CD4-positive, alpha-beta T cell treated with Interleukin-4 for 1 hour (primary cell): ENCODE measurements around the gene LCLAT1.

ENCODE experiments used
- DNase-seq, 2 donors: peaks; one replicate each; pipeline ENCODE4 v3.0.0-alpha.2; 2020 to 2022

The LCLAT1 gene

DNA sequence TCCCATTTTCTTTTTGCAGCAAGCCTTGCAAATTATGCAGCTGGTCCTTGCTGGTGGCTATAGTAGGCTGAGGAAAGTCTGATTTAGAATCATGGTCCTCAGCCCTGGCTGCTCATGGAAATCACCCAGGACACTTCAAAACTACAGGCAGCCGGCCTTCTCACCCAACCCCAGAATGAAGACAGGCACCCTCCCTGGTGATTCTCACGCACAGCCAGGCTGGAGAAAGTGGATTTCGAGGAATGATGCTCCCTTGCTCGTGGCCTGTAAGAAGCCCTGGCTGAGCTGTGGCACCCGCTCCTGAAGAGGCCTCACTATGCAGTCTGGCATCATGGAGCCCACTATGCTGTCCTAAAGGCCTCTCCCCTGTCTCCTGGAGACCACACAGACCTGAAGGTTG is 202.8 kb downstream of the LCLAT1 start:
- no peak for DNase-seq

DNA sequence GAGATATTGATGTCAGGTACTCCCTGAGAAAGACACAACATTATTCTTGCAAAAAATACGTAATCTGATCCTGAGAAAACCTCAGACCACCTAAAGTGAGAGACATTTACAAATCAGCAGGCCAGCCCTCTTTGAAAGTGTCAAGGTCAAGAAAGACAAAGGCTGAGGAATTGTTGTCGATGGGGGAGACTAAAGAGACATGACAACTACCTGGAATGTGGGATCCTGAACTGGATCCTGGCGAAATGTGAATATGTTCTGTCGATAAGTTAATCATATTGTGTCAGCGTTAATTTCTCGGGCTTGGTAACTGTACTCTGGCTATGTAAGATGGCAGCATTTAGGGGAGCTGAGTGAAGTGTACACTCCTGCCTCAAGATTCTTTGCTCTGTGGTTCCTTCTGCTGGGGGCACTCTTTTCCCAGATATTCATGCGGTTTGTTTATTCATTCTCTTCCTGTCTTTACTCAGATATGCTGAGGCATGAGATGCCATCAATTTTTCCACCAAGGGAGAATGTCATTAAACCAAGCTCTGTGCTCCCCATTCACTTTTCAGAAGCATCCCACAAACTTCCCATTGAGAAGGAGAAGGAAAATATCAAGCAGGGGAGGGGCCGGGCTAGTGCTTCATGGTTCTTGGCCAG is 205.3 kb downstream of the LCLAT1 start:
- no peak for DNase-seq

- DNase-seq: no peak
Observed at GRCh38 chr2:30653847-30654246, 206.8 kb downstream of the LCLAT1 start.

DNA sequence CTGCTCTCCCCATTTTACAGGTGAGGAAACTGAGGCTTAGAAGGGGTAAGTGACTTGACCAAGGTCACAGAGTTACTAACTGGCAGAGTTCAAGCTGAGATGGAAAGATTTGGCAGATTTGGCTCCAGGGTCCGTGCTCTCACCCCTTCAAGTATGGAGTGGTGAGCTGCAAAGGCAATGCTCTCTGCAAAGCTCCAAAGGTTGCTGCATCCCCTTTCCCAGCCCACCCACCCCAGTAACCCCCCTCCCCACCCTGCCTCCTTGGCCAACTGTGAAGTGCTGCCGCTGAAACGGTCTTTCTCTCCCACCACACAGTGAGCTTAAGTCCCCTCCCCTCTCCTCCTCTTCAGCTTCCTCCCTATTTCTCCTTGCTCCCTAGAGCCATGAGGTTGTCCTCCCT is 207.4 kb downstream of the LCLAT1 start:
- no peak for DNase-seq

DNA sequence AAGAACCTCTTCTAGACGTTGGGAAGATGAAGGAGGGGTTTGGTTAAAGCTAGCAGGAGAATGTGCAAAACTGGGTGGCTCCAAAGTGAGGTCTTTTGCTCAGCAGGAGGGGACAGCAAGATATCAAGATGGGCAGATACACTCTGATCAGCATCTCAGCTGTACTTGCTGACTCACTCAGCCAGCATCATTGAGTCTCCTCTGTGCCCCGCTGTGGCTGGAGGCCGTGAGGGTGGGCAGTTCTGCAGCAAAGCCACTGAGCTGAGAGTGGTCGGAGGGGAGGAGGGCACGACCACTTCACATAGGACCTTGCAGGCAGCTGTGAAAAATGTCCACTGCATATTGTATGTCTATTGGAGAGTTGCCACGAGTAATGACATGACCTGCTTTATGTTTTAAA is 208.2 kb downstream of the LCLAT1 start:
- no peak for DNase-seq

- DNase-seq: no peak
Observed at GRCh38 chr2:30655660-30656059, 208.6 kb downstream of the LCLAT1 start.

GRCh38 chr2:30656079-30656478 is 209.0 kb downstream of the LCLAT1 start:
- DNase-seq: no peak

GRCh38 chr2:30661173-30662107 is 214.4 kb downstream of the LCLAT1 start:
- no peak for DNase-seq

GRCh38 chr2:30662268-30663131 is 215.5 kb downstream of the LCLAT1 start:
- DNase-seq: no peak

DNA sequence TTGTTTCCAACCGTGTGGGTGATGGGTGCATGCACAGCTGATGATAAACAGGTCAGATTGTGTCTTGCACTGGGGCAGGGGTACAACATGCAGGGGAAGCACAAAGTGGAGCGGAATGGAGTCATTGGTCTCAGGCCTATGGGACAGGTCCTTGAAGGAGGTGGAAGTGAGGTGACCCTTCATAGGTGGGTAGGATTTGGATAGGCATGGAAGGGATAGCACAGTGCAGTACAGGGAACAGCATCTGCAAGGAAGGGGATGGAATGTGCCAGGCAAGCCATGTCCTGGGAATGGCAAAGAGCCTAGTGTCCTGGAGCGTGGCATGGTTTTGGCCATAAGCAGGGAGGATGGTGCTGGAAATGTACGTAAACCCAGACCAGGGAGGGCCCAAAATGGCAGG is 216.3 kb downstream of the LCLAT1 start:
- no peak for DNase-seq

DNA sequence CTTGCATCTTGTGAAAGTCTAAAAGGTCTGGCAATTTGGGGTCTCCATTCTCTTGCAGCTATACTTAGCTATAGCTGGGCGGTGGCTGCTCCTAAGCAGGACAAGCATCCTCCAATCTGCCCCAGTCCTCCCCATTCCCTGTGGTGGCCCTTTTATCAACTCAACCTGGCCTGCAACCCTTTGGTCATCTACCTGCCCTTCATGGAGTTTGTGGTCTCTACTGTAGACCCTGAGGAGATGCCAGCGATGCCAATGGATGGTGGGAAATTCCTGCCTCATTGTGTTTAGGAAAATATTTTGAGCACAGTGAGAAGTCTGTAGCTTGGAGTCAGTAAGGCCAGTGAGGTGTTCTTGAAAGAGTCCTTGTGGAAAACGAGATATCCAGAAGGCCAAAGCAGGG is 216.8 kb downstream of the LCLAT1 start:
- DNase-seq: no peak

DNA sequence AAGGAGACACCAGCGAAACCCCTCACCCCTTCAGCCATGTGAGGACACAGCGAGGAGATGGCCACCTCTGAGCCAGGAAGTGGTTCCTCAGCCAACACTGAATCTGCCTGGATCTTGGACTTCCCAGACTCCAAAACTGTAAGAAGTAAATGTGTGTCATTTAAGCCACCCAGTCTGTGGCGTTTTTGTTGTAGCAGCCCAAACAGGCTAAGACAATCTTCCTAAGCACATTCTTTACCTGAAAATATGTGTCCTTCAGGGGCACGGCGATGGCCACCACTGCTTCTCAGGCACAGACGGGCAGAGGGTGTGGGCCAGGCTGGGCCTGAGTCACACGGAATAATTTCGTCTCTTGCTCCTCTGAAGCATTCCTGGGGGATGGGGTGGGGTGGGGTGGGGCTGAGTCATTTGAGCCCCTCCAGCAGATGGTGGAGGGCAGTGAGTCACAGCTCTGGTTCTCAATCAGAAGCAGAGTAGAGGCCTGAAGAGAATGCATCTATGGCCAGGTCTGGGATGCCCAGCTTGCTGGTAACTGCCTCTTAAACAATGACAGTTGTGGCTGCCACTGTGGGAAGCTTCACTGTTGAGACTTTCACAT is 217.8 kb downstream of the LCLAT1 start:
- no peak for DNase-seq

DNA sequence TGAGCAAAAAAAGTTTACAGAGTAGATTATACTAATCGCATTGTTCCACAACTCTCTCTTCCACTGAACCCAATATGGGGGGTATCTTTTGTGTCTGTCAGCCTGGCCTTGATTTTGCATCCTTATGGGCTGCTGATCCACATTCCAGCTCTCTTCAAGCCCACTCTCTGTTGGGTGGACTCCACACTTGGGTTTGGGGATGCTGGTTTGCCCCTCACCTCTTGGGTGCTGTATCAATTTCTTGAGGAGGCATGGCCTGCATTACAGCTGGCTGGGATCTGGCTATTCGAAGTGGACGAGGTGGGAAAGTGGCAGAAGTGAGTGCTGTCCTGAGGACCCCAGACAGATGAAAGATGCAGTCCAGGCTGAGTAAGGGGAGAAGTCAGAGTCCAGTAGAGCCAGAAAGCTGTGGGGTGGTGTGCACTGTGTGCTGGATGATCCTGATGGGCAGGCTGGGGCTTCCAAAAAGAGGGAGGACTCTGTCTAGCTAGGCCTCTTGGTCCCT is 218.8 kb downstream of the LCLAT1 start:
- no peak for DNase-seq

DNA sequence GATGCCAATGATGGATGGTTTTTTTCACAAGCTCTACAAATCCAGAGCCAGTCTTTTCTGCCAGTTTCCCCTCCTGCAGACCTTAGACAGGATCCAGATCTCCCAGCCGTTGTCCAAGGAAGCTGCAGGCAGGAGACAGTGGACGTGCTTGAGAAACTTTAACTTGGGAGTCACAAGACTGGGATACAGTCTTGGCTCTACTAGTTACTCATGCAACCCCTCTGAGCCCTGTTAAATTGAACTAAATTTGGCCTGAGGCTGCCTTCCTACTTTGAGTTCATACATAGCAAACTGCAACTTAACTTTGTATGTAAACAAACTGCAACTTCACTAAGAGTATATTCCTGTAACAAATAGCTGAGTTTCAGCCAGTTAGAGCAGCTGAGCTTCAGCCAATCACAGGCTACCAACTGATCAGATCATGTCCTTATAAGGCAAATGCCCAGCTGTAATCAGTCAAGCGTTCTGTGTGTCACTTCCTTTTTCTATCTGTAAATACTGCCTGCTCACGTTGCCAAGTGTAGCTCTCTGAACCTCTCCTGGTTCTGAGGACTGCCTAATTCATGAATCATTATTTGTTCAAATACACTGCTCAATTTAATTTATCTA is 219.3 kb downstream of the LCLAT1 start:
- no peak for DNase-seq

GRCh38 chr2:30670453-30670852 is 223.4 kb downstream of the LCLAT1 start:
- DNase-seq: no peak

- DNase-seq: no peak
Observed at GRCh38 chr2:30673127-30673526, 226.1 kb downstream of the LCLAT1 start.

GRCh38 chr2:30675758-30676157 is 228.7 kb downstream of the LCLAT1 start:
- DNase-seq: no peak

GRCh38 chr2:30677231-30677630 is 230.2 kb downstream of the LCLAT1 start:
- no peak for DNase-seq

GRCh38 chr2:30677861-30678385 is 230.9 kb downstream of the LCLAT1 start:
- DNase-seq: no peak

DNA sequence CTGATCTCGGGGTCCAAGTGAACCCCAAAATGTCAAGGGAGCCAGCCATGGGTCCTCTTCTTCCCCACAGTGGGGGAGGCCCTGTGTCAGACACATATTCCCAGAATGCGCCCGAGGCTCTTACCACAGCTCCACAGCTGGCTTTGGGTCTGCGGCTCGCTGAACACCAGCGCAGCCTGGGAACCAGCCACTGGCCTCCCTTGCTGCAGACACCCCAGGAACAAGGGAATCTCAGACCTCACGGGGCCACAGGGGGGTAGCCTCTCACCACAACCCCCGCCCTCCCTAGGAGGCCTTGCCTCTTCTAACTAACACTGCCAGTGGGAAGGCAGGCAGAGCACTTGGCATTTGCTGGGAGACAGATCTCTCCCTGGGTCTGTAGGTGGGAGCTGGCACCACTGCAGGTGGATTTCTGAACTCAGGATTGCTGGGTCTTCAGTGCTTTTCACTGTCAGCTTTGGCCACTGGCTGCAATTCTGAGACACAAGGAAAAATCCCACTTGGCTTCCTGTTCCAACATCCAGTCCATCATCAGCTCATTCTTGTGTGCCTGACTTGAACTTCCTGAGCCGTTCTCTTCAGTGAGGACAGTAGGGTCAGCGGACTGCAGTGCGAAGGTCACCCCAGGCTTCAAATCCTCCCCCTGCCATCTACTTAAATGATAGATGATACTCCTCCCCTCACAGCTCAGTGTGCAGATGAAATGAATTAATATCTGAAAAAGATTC is 231.5 kb downstream of the LCLAT1 start:
- no peak for DNase-seq

- DNase-seq: no peak
Observed at GRCh38 chr2:30679426-30680088, 232.5 kb downstream of the LCLAT1 start.
